Gastrocnemius medialis (tissue), 4 donors: Measurements from ENCODE around the gene IFT57. TPM values are rescaled to one million over a fixed set of nuclear protein-coding genes. Genes with fewer than 3 reads are reported as not detected.

Source experiments
- ATAC-seq, 2 donors: fragments of 150-250 bp; one replicate each; pipeline ENCODE4 v1.9.1; 2016
- DNase-seq, 2 donors: peaks; one replicate each; pipeline ENCODE4 v3.0.0-alpha.2; 2019
- H3K27ac ChIP-seq, 4 donors: fragments of 200-600 bp; sonication (generic); 1 replicate in 1 of 4; 2 replicates in 3 of 4; pipeline ENCODE4 v1.5.1; 2016 to 2018; ENCODE audit warnings: mild to moderate bottlenecking in 2 of 4, moderate library complexity in 1 of 4
- H3K27me3 ChIP-seq, 3 donors: fragments of 200-600 bp; sonication (generic) in 2 of 3; 1 replicate in 1 of 3; 2 replicates in 2 of 3; pipeline versions ENCODE4 v1.5.1 to v1.6.0; 2016 to 2019; ENCODE audit warnings: mild to moderate bottlenecking in 1 of 3, moderate library complexity in 1 of 3
- H3K36me3 ChIP-seq, 2 donors: fragments of 200-600 bp; sonication (generic) in 1 of 2; one replicate each; pipeline ENCODE4 v1.5.1; 2017 to 2018
- H3K4me1 ChIP-seq, 2 donors: fragments of 200-600 bp; sonication (generic) in 1 of 2; one replicate each; pipeline ENCODE4 v1.5.1; 2016 to 2017; ENCODE audit warnings: mild to moderate bottlenecking in 2 of 2
- H3K4me3 ChIP-seq, 4 donors: fragments of 200-600 bp; sonication (generic) in 3 of 4; 1 replicate in 1 of 4; 2 replicates in 3 of 4; pipeline ENCODE4 v1.5.1; 2016 to 2019; ENCODE audit warnings: mild to moderate bottlenecking in 2 of 4
- H3K9me3 ChIP-seq, 3 donors: fragments of 200-600 bp; sonication (generic) in 2 of 3; 1 replicate in 1 of 3; 2 replicates in 2 of 3; pipeline ENCODE4 v1.5.1; 2016 to 2019
- POLR2A ChIP-seq, 2 donors: fragments of 450-650 bp; IDR thresholded peaks; one replicate each; pipeline ENCODE4 v1.6.1; 2017; ENCODE audit warnings: antibody characterized with exemption in 2 of 2, mild to moderate bottlenecking in 2 of 2, moderate library complexity in 2 of 2
- in situ Hi-C, 4 donors: fragments of 200-750 bp; cut with MboI; loops; one replicate each; pipeline versions ENCODE4 v1.15.0 to v1.8.0; 2017; ENCODE audit warnings: low sequenced_read_pairs in 4 of 4
- intact Hi-C: fragments of 100-400 bp; cut with DNase I; formaldehyde crosslinking; loops from one replicate; pipeline ENCODE4 v1.15.1; 2023; ENCODE audit warnings: low total_unique reads
- total RNA-seq, 4 donors: library from RNA; depleted of rRNA; stranded (reverse); fragments of >200 nt; gene quantifications; one replicate each; pipeline versions ENCODE4 v1.1.0 to v1.2.3, GENCODE V29; 2016
- TF ChIP-seq, protein P1 (sequence below), 5 experiments: fragments of 450-650 bp in 3 of 5; fragments of 200-600 bp in 2 of 5; sonication (generic) in 2 of 5; IDR thresholded peaks in 4 of 5; conservative IDR thresholded peaks in 1 of 5; 1 replicate in 4 of 5; 2 replicates in 1 of 5; pipeline ENCODE4 v1.5.1; 2016 to 2019; ENCODE audit warnings: antibody characterized with exemption in 5 of 5, mild to moderate bottlenecking in 3 of 5, moderate library complexity in 3 of 5

IFT57 gene
- total RNA-seq, 4 donors from 2014 or later, result 7.2 to 18.5 (median 10.7) TPM

DNA sequence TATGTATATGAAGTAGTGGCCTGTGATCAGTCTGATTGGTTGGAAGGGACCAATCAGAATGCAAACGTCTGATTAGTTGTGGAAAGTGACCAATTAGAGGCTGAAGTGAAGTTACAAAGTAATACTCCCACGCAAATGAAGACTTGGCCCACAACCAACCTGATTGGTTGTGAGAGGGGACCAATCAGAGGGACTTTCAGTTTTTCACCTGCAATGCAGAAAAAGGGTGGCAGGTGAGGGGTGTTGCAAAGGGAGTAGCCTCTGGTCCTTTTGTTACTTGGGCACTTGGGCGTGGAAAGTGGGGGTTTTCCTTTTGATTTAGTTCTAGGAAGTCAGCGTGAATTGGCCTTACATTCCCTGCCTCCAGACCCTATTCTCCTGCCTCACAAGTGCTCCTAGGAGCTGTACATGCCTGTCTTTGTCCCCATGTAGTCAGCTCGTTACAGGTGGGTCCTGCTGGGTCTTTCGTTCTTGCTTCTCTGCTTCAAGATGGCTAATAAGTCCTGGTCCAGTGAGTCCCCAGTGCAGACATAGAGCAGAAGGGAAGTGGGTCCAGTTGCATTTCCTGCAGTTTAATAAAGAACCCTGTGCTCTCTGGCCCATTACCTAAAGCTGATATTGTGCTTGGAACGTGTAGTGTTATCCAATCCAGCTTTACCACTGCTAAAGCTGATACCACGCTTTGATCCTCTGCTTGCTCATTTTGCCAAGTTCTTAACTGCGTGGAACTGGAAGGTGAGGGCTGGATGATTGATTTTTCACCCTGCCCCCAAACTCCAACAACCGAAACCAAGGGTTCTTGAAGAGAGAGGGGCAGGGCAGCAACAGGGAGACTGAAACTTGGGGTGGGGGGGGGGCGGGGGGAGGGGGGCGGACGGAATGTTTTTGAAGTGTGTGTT lies 85.4 kb downstream of the IFT57 start:
- H3K27ac ChIP-seq, result no peak overlapping the region
- DNase-seq (no peak), ATAC-seq (no peak)
- intact Hi-C loops, result no loop called here
- no peaks in the 10 kb centered on the region for H3K36me3 ChIP-seq
- H3K4me3 ChIP-seq, result no peak overlapping the region
- peaks cover 0 to 2% of the 10 kb centered on the region in 2 donors for H3K4me1 ChIP-seq
- no peak for TF ChIP-seq POLR2A (IDR thresholded peaks at IDR 0.05)
- TF ChIP-seq, protein P1, sequence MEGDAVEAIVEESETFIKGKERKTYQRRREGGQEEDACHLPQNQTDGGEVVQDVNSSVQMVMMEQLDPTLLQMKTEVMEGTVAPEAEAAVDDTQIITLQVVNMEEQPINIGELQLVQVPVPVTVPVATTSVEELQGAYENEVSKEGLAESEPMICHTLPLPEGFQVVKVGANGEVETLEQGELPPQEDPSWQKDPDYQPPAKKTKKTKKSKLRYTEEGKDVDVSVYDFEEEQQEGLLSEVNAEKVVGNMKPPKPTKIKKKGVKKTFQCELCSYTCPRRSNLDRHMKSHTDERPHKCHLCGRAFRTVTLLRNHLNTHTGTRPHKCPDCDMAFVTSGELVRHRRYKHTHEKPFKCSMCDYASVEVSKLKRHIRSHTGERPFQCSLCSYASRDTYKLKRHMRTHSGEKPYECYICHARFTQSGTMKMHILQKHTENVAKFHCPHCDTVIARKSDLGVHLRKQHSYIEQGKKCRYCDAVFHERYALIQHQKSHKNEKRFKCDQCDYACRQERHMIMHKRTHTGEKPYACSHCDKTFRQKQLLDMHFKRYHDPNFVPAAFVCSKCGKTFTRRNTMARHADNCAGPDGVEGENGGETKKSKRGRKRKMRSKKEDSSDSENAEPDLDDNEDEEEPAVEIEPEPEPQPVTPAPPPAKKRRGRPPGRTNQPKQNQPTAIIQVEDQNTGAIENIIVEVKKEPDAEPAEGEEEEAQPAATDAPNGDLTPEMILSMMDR (IDR thresholded peaks at IDR 0.05 in 4 of 5, conservative IDR thresholded peaks at IDR 0.05 in 1 of 5), result no peak
- in situ Hi-C loops, result no loop called here
- H3K9me3 ChIP-seq, result no peaks in the 10 kb centered on the region
- no peaks in the 10 kb centered on the region for H3K27me3 ChIP-seq

DNA sequence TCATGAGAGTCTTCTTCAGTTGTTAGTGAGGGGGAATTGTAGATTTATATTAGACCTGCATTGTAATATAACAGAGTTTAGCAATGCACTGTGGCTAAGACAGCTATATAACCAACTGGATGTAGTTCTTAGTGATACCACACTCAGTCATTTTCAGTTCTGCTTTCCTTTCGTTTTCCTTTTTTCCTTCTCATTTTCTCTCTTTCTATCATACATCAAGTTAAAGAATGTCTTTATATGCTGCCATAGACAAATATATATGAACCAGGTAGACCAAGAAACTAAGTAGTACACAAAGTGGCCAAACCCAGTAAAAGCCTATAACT lies 87.7 kb downstream of the IFT57 start:
- no peaks in the 10 kb centered on the region for H3K36me3 ChIP-seq
- no peak overlapping the region for H3K4me3 ChIP-seq
- DNase-seq (no peak), ATAC-seq (no peak)
- H3K27me3 ChIP-seq, result no peaks in the 10 kb centered on the region
- in situ Hi-C loops (no loop called here), intact Hi-C loops (loop anchor here (5.0 kb wide), 1 partner anchor 1787 kb away; no protein-coding TSS in a partner anchor)
- no peak overlapping the region for H3K27ac ChIP-seq
- TF ChIP-seq, protein P1 (IDR thresholded peaks at IDR 0.05 in 4 of 5, conservative IDR thresholded peaks at IDR 0.05 in 1 of 5), result no peak
- no peak for TF ChIP-seq POLR2A (IDR thresholded peaks at IDR 0.05)
- H3K4me1 ChIP-seq, result peaks cover 5 to 13% of the 10 kb centered on the region in 2 donors
- H3K9me3 ChIP-seq, result no peaks in the 10 kb centered on the region

- Histone ChIP-seq H3K4me1 (peaks cover 5 to 13% of the 10 kb centered on the region in 2 donors), H3K27me3 (no peaks in the 10 kb centered on the region), H3K36me3 (no peaks in the 10 kb centered on the region), H3K4me3 (no peak overlapping the region), H3K27ac (no peak overlapping the region), H3K9me3 (no peaks in the 10 kb centered on the region)
- ATAC-seq (no peak), DNase-seq (no peak)
- in situ Hi-C loops (no loop called here), intact Hi-C loops (loop anchor here (5.0 kb wide), 1 partner anchor 1787 kb away; no protein-coding TSS in a partner anchor)
- TF ChIP-seq POLR2A (IDR thresholded peaks at IDR 0.05), result no peak
- TF ChIP-seq, protein P1 (IDR thresholded peaks at IDR 0.05 in 4 of 5, conservative IDR thresholded peaks at IDR 0.05 in 1 of 5), result no peak
Measured at GRCh38 chr3:108133858-108134554, 88.2 kb downstream of the IFT57 start.

DNA sequence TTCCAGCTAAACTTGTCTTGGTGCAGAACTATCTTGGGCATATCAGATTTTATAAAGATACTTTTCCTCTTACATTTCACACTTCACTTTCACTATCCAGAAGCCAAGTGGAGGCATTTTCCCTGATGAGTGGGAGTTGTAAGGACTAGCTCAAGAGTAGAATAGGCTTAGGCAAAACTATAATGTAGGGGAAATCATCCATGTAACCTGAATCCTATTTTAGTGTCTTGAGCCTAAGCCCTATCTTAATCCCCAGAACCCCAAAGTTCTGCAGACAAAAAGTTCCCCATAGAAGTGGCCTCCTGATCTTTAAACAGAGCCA lies 89.2 kb downstream of the IFT57 start:
- intact Hi-C loops, result loop anchor here (5.0 kb wide), 1 partner anchor 1786 kb away; no protein-coding TSS in a partner anchor
- ATAC-seq, result no peak
- H3K9me3 ChIP-seq, result no peaks in the 10 kb centered on the region
- TF ChIP-seq, protein P1 (IDR thresholded peaks at IDR 0.05 in 4 of 5, conservative IDR thresholded peaks at IDR 0.05 in 1 of 5), result no peak
- TF ChIP-seq POLR2A (IDR thresholded peaks at IDR 0.05), result no peak
- no peaks in the 10 kb centered on the region for H3K27me3 ChIP-seq
- H3K4me1 ChIP-seq, result peaks cover 5 to 13% of the 10 kb centered on the region in 2 donors
- in situ Hi-C loops, result no loop called here
- H3K27ac ChIP-seq, result no peak overlapping the region
- no peak for DNase-seq
- no peaks in the 10 kb centered on the region for H3K36me3 ChIP-seq
- H3K4me3 ChIP-seq, result no peak overlapping the region
